Upper lobe of left lung (tissue), 6 donors: ENCODE data around the gene FHL3. TPM values are rescaled to one million over a fixed set of nuclear protein-coding genes. Genes with fewer than 3 reads are reported as not detected.
A peak's percentile ranks its signal among the peaks of the same experiment; 100 is the strongest.

Experiments used
- ATAC-seq, 2 donors: fragments of 200-7000 bp; cut with Tn5 transposase; one replicate each; pipeline ENCODE4 v1.9.1; 2022; ENCODE audit warnings: mild to moderate bottlenecking in 2 of 2, moderate library complexity in 2 of 2; ENCODE audit not compliant: low FRiP score in 2 of 2
- DNase-seq, 2 donors: peaks; one replicate each; pipeline ENCODE4 v3.0.0-alpha.2; 2019 to 2020
- H3K27ac ChIP-seq, 4 donors: fragments of 200-600 bp; sonication (generic); one replicate each; pipeline ENCODE4 v1.5.1; 2016 to 2019
- H3K27me3 ChIP-seq, 4 donors: fragments of 200-600 bp; sonication (generic); one replicate each; pipeline ENCODE4 v1.5.1; 2017 to 2019
- H3K36me3 ChIP-seq, 4 donors: fragments of 200-600 bp; sonication (generic); one replicate each; pipeline ENCODE4 v1.5.1; 2016 to 2019
- H3K4me1 ChIP-seq, 4 donors: fragments of 200-600 bp; sonication (generic); one replicate each; pipeline ENCODE4 v1.5.1; 2018 to 2019
- H3K4me3 ChIP-seq, 4 donors: fragments of 200-600 bp; sonication (generic); one replicate each; pipeline ENCODE4 v1.5.1; 2017 to 2019; ENCODE audit warnings: mild to moderate bottlenecking in 2 of 4, moderate library complexity in 1 of 4
- H3K9me3 ChIP-seq, 4 donors: fragments of 200-600 bp; sonication (generic); one replicate each; pipeline ENCODE4 v1.5.1; 2018 to 2019
- EP300 ChIP-seq, 4 donors: sonication (generic); formaldehyde crosslinking; IDR thresholded peaks; one replicate each; pipeline ENCODE4 v1.5.1; 2017; ENCODE audit warnings: antibody characterized with exemption in 4 of 4, control low read depth in 2 of 4
- POLR2A ChIP-seq, 4 donors: fragments of 450-650 bp; IDR thresholded peaks; one replicate each; pipeline ENCODE4 v1.5.1; 2016 to 2017; ENCODE audit warnings: antibody characterized with exemption in 4 of 4, mild to moderate bottlenecking in 2 of 4
- POLR2AphosphoS5 ChIP-seq, 2 donors: sonication (generic); formaldehyde crosslinking; IDR thresholded peaks; one replicate each; pipeline ENCODE4 v1.5.1; 2017; ENCODE audit warnings: antibody characterized with exemption in 2 of 2
- WGBS, 2 donors: methylation state at CpG; one replicate each; pipeline ENCODE4 v1.1.5; 2017 to 2018; 5-methylcytosine and 5-hydroxymethylcytosine counted together
- small RNA-seq, 4 donors: library from RNA; depleted of rRNA; stranded (forward); fragments of <200 nt; gene quantifications; one replicate each; pipeline ENCODE3, GENCODE V24; 2016
- total RNA-seq, 6 donors: library from RNA; depleted of rRNA in 4 of 6; stranded (reverse); fragments of >200 nt in 4 of 6; gene quantifications; one replicate each; pipeline versions ENCODE4 v1.1.0 to v1.2.1, GENCODE V29; 2016 to 2021
- TF ChIP-seq, protein P1 (sequence below), 6 experiments: fragments of 450-650 bp in 4 of 6; fragments of 200-600 bp in 2 of 6; sonication (generic) in 2 of 6; IDR thresholded peaks; one replicate each; pipeline ENCODE4 v1.5.1; 2016 to 2019; ENCODE audit warnings: antibody characterized with exemption in 6 of 6
- donor health status: DM: no; HTN: no; CAD: no; lungs with moderate emphysema.
- donor health status: DM: no; HTN: yes; CAD: no; lungs with severe emphysema.

FHL3 gene
- total RNA-seq, 6 donors from 2014 or later, result 9.5 to 25.8 (median 18.6) TPM

DNA sequence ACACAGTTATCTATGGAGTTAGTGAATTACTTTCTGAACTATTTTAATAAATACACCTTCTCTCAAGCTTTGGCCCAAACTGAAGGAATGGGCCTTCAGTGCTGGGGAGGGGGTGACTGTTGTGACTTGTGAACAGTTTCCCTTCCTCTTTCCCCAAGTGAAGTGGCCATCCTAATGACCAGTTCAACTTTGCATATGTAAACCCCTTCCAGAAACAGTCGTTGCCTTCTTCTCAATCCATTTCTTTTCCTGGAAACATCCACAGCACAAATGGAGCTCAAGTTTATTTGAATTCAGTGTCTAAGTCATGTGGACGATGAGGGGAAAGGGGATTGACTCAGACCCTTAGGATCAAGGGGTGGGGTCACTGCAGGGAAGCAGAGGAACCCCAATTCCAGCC, 57.1 kb downstream of the FHL3 start:
- H3K4me3 ChIP-seq, result no peak overlapping the region
- ATAC-seq, result no peak
- H3K27me3 ChIP-seq, result no peaks in the 10 kb centered on the region
- peaks cover 0 to 20% (median 8%) of the 10 kb centered on the region in 4 donors for H3K36me3 ChIP-seq
- DNase-seq, result no peak
- no peak for TF ChIP-seq POLR2A (IDR thresholded peaks at IDR 0.05)
- no peak for TF ChIP-seq EP300 (IDR thresholded peaks at IDR 0.05)
- no peak for TF ChIP-seq POLR2AphosphoS5 (IDR thresholded peaks at IDR 0.05)
- H3K27ac ChIP-seq, result no peak overlapping the region
- H3K9me3 ChIP-seq, result no peaks in the 10 kb centered on the region
- WGBS, 2 donors, result 35 to 57% methylated on average over 2 of the region's 2 CpGs
- peaks cover 18 to 26% (median 21%) of the 10 kb centered on the region in 4 donors for H3K4me1 ChIP-seq

- Histone ChIP-seq H3K4me3 (peak overlapping the region in 3 of 4 donors; percentile 60 to 72 (median 69)), H3K36me3 (peaks cover 0 to 28% (median 12%) of the 10 kb centered on the region in 4 donors), H3K9me3 (no peaks in the 10 kb centered on the region), H3K27ac (peak overlapping the region; percentile 80 to 93 (median 88)), H3K27me3 (no peaks in the 10 kb centered on the region), H3K4me1 (peaks cover 18 to 26% (median 21%) of the 10 kb centered on the region in 4 donors)
- no peak for TF ChIP-seq POLR2A (IDR thresholded peaks at IDR 0.05)
- TF ChIP-seq, protein P1, sequence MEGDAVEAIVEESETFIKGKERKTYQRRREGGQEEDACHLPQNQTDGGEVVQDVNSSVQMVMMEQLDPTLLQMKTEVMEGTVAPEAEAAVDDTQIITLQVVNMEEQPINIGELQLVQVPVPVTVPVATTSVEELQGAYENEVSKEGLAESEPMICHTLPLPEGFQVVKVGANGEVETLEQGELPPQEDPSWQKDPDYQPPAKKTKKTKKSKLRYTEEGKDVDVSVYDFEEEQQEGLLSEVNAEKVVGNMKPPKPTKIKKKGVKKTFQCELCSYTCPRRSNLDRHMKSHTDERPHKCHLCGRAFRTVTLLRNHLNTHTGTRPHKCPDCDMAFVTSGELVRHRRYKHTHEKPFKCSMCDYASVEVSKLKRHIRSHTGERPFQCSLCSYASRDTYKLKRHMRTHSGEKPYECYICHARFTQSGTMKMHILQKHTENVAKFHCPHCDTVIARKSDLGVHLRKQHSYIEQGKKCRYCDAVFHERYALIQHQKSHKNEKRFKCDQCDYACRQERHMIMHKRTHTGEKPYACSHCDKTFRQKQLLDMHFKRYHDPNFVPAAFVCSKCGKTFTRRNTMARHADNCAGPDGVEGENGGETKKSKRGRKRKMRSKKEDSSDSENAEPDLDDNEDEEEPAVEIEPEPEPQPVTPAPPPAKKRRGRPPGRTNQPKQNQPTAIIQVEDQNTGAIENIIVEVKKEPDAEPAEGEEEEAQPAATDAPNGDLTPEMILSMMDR (IDR thresholded peaks at IDR 0.05), result no peak
- no peak for TF ChIP-seq EP300 (IDR thresholded peaks at IDR 0.05)
- no peak for TF ChIP-seq POLR2AphosphoS5 (IDR thresholded peaks at IDR 0.05)
- DNase-seq (no peak), ATAC-seq (no peak)
- WGBS, 2 donors, result 35 to 54% methylated on average over 6 of the region's 6 CpGs
Measured at GRCh38 chr1:37947364-37947763, 58.0 kb downstream of the FHL3 start.

Small RNAs within 50 kb of the gene (small RNA-seq; reads per million reads assigned to genes)
- gene RF00017 (0 reads per million in 4 donors), gene RNU6-510P (0 reads per million in 4 donors)

Other genes starting within 250 kb of the FHL3 start
- gene EPHA10, start 240.4 kb downstream of the FHL3 start, total RNA-seq, result 1 to 10 TPM in 2 of 6 donors, under 1 TPM in 2, not detected in 2; 0.76 to 1.7 (median 0.92) TPM
- 1 to 10 TPM; 2.8 to 8.1 (median 5.2) TPM for gene MANEAL, start 211.7 kb downstream of the FHL3 start, total RNA-seq
- 10 to 100 TPM; 30.0 to 90.1 (median 39.9) TPM for gene C1orf122, start 197.7 kb downstream of the FHL3 start, total RNA-seq
- 10 to 100 TPM in 4 of 6 donors, 1 to 10 TPM in 2; 4.2 to 22.2 (median 13.3) TPM for gene YRDC, start 197.3 kb downstream of the FHL3 start, total RNA-seq
- 10 to 100 TPM in 3 of 6 donors, 1 to 10 TPM in 3; 5.2 to 27.4 (median 8.7) TPM for gene MTF1, start 145.9 kb downstream of the FHL3 start, total RNA-seq
- gene INPP5B, start 58.5 kb downstream of the FHL3 start, total RNA-seq, result 100 to 1,000 TPM in 1 of 6 donors, 10 to 100 TPM in 5; 25.8 to 201 (median 44.1) TPM
- 10 to 100 TPM; 36.5 to 80.7 (median 42.8) TPM for gene SF3A3, start 15.5 kb downstream of the FHL3 start, total RNA-seq
- gene UTP11, start 7.2 kb upstream of the FHL3 start, total RNA-seq, result 10 to 100 TPM in 5 of 6 donors, 1 to 10 TPM in 1; 8.4 to 53.4 (median 25.4) TPM
- gene POU3F1, start 41.3 kb upstream of the FHL3 start, total RNA-seq, result 1 to 10 TPM in 1 of 6 donors, under 1 TPM in 1, not detected in 4; 0.40 to 1.0 TPM